ENCODE data around the gene GET4. TPM values are rescaled to one million over a fixed set of nuclear protein-coding genes. Genes with fewer than 3 reads are reported as not detected.
A peak's percentile ranks its signal among the peaks of the same experiment; 100 is the strongest.

The GET4 gene
- polyA plus RNA-seq, 1 donor (not counting 4 experiments of a cell fraction or from before 2014, with no cell fraction given) = 21.1 TPM

- H3K9me3 ChIP-seq (ENCODE audit: control insufficient read depth, low read depth, low read length) = no peaks in the 10 kb centered on the region
- H3K27me3 ChIP-seq (ENCODE audit: control insufficient read depth, extremely low read depth, insufficient read depth, low read length) = peaks cover 16% of the 10 kb centered on the region
- dilution Hi-C loops (cut with MboI; ENCODE audit: extremely low pct_ligation_motif_present, low sequenced_read_pairs) = no loop called here
- no peaks in the 10 kb centered on the region for H4K20me1 ChIP-seq (ENCODE audit: control insufficient read depth, extremely low read depth, insufficient read depth, low read length)
- H3K27ac ChIP-seq (ENCODE audit: control insufficient read depth, insufficient read depth, low read length) = no peak overlapping the region
- DNase-seq (ENCODE audit: low read depth, low spot score) (peak; percentile 50), FAIRE-seq (no peak)
- no peak overlapping the region for H2AFZ ChIP-seq (ENCODE audit: control insufficient read depth, low read length)
- no peak overlapping the region for H3K4me3 ChIP-seq (ENCODE audit: control insufficient read depth in 2 of 3, extremely low read depth in 1 of 3, insufficient read depth in 2 of 3, low read depth in 1 of 3, low read length in 3 of 3)
- H3K4me2 ChIP-seq (ENCODE audit: control insufficient read depth, extremely low read depth, insufficient read depth, low read depth, low read length) = no peak overlapping the region
- no peaks in the 10 kb centered on the region for H3K9me1 ChIP-seq (ENCODE audit: control insufficient read depth, extremely low read depth, insufficient read depth, low read length)
- no peaks in the 10 kb centered on the region for H3K4me1 ChIP-seq (ENCODE audit: control insufficient read depth, extremely low read depth, insufficient read depth, low read length)
- no peaks in the 10 kb centered on the region for H3K79me2 ChIP-seq (ENCODE audit: control insufficient read depth, insufficient read depth, low read length)
- no peak overlapping the region for H3K9ac ChIP-seq (ENCODE audit: control insufficient read depth, extremely low read depth, insufficient read depth, low read length)
- peaks cover 0 to 4% of the 10 kb centered on the region in 2 experiments for H3K36me3 ChIP-seq (ENCODE audit: control insufficient read depth in 2 of 2, extremely low read depth in 1 of 2, insufficient read depth in 2 of 2, low read length in 2 of 2)
- TF ChIP-seq CTCF (optimal IDR thresholded peaks at IDR 0.05 in 1 of 3, IDR thresholded peaks at IDR 0.05 in 1 of 3, conservative IDR thresholded peaks at IDR 0.05 in 1 of 3; ENCODE audit: extremely low read depth in 1 of 3, insufficient read depth in 2 of 3, low read length in 3 of 3) (no peak), EZH2 (IDR thresholded peaks at IDR 0.05; ENCODE audit: low read length) (no peak)
Observed at GRCh38 chr7:901388-902154, 25.2 kb downstream of the GET4 start.

GRCh38 chr7:902996-903395 is 26.6 kb downstream of the GET4 start:
- Histone ChIP-seq H3K27ac (ENCODE audit: control insufficient read depth, insufficient read depth, low read length) (no peak overlapping the region), H2AFZ (ENCODE audit: control insufficient read depth, low read length) (no peak overlapping the region), H3K4me1 (ENCODE audit: control insufficient read depth, extremely low read depth, insufficient read depth, low read length) (no peaks in the 10 kb centered on the region), H3K4me2 (ENCODE audit: control insufficient read depth, extremely low read depth, insufficient read depth, low read depth, low read length) (no peak overlapping the region), H3K4me3 (ENCODE audit: control insufficient read depth in 2 of 3, extremely low read depth in 1 of 3, insufficient read depth in 2 of 3, low read depth in 1 of 3, low read length in 3 of 3) (no peak overlapping the region), H3K27me3 (ENCODE audit: control insufficient read depth, extremely low read depth, insufficient read depth, low read length) (peaks cover 16% of the 10 kb centered on the region), H3K9me3 (ENCODE audit: control insufficient read depth, low read depth, low read length) (no peaks in the 10 kb centered on the region), H4K20me1 (ENCODE audit: control insufficient read depth, extremely low read depth, insufficient read depth, low read length) (no peaks in the 10 kb centered on the region), H3K36me3 (ENCODE audit: control insufficient read depth in 2 of 2, extremely low read depth in 1 of 2, insufficient read depth in 2 of 2, low read length in 2 of 2) (no peaks in the 10 kb centered on the region), H3K79me2 (ENCODE audit: control insufficient read depth, insufficient read depth, low read length) (no peaks in the 10 kb centered on the region), H3K9ac (ENCODE audit: control insufficient read depth, extremely low read depth, insufficient read depth, low read length) (no peak overlapping the region), H3K9me1 (ENCODE audit: control insufficient read depth, extremely low read depth, insufficient read depth, low read length) (no peaks in the 10 kb centered on the region)
- dilution Hi-C loops (cut with MboI; ENCODE audit: extremely low pct_ligation_motif_present, low sequenced_read_pairs) = no loop called here
- FAIRE-seq (no peak), DNase-seq (ENCODE audit: low read depth, low spot score) (no peak)
- TF ChIP-seq CTCF (optimal IDR thresholded peaks at IDR 0.05 in 1 of 3, IDR thresholded peaks at IDR 0.05 in 1 of 3, conservative IDR thresholded peaks at IDR 0.05 in 1 of 3; ENCODE audit: extremely low read depth in 1 of 3, insufficient read depth in 2 of 3, low read length in 3 of 3) (no peak), EZH2 (IDR thresholded peaks at IDR 0.05; ENCODE audit: low read length) (no peak)
